ENCODE results near the gene GFER.

GRCh38 chr16:1946495-1947368 lies 37.3 kb upstream of the GFER start:
- TF ChIP-seq CEBPB (IDR thresholded peaks at IDR 0.05; ENCODE audit: borderline replicate concordance in 1 of 2, low read depth in 2 of 2, low read length in 2 of 2) (no peak), NFYB (IDR thresholded peaks at IDR 0.05; ENCODE audit: insufficient read depth, low read depth, low read length) (no peak), ZNF274 (IDR thresholded peaks at IDR 0.05; ENCODE audit: insufficient read depth, insufficient read length) (no peak), HCFC1 (IDR thresholded peaks at IDR 0.05; ENCODE audit: low read length) (no peak), PRDM15 (CRISPR knock-in tag; IDR thresholded peaks at IDR 0.05) (no peak), ETV6 (conservative IDR thresholded peaks at IDR 0.05 in 1 of 2, IDR thresholded peaks at IDR 0.05 in 1 of 2; ENCODE audit: borderline replicate concordance in 1 of 2, low read depth in 1 of 2) (no peak)
